Activated CD4-positive, CD25-positive, alpha-beta regulatory T cell treated with anti-CD3 and anti-CD28 coated beads, Interleukin-2, amount 50 U/mL, for 24 hours (primary cell): ENCODE data around the gene RBX1.
"Not testable (repeated sequence)": the region's sequence is repeated elsewhere in the genome, so short reads cannot be mapped to it uniquely, and the experiment has no call there.

Experiments
- ATAC-seq, 2 donors: fragments of 150-1000 bp; cut with Tn5 transposase; one replicate each; pipeline ENCODE4 v1.10.0; 2021; ENCODE audit warnings: mild to moderate bottlenecking in 1 of 2, moderate library complexity in 1 of 2

RBX1 gene

DNA sequence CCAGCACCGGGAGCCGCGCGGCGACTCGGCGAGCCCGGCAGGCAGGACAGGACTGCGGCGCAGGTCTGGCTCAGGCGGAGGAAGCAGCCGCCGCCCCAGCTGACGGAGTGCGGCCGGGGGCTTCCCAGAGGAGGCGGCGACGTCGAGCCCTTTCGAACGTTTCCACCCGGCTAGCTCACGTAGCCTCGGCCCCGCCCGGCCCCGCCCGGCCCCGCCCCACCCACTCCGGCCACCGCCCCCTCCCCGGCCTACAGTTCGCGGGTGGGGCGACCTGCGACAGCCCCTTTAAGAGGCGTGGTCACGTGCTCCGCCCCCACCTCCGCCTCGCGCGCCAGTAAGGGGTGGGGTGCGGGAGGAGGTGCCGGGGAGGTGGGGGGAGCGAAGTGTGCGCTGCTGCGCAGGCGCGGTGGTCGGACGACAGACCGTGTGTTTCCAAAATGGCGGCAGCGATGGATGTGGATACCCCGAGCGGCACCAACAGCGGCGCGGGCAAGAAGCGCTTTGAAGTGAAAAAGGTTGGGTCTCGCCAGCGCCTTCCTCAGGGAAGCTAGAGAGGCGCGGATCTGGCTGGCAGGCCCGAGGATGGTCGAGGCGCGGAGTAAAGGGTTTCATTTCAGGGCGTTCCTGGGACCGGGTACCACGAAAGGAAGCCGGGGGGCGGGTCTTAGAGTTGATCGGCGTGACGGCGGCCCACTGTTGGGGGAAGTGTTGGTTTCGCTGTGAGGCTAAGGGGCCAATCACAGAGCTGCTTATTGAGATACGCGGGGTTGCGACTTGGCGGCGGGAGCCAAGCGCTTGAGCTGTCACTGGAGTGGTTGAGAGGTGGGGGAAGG lies at the start of gene RBX1:
RBX1 (plus strand) TSS at position 417 of the 833 bp plus-strand sequence; CDS start at position 438, 21 bp downstream.
- peak; percentile 86 to 87 for ATAC-seq

- ATAC-seq = no peak
Observed at GRCh38 chr22:40904101-40904500, 47.1 kb upstream of the RBX1 start.

DNA sequence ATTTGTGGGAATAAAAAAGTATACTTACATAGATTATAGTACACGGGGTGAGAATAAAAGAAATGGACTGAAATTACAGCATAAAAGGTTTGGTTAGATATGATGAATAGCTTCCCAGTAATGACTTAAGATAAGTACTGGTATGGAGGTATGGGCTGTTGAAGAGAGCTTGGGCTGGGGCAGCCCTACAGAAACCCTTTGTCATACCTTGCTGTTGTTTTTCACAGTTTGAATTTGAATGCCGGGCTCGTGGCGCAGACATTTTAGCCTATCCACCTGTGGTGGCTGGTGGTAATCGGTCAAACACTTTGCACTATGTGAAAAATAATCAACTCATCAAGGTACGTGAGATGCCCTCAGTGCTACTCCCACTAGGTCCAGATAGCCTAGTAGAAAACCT lies 42.3 kb upstream of the RBX1 start:
- no peak for ATAC-seq

DNA sequence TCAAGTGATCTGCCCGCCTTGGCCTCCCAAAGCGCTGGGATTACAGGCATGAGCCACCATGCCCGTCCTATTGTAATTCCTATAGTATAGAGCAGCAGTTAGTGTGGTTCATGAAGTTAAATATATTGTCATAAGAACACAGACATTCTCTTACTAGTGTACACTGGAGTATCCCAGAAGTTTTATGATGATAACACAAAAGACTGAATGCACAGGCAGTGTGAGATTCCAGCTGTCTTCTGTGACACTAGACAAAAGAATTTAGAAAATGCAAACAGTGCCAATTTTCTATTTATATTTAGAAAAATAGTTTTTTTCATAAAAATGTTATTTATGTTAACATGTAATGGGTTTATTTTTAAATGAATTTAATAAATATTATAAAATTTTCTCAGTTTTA lies 39.4 kb upstream of the RBX1 start:
- no peak for ATAC-seq

DNA sequence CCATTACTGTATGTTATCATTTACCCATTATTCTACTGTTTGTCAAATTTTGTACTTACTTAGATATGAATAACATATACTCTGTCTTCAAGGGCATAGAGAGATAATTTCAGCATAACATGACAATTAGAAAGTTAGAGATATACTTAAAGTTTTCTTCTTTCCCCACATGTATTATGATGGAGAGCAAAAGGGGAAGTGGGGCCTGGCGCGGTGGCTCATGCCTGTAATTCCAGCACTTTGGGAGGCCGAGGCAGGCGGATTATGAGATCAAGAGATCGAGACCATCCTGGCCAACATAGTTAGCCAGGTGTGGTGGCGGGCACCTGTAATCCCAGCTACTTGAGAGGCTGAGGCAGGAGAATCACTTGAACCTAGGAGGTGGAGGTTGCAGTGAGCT lies 38.2 kb upstream of the RBX1 start:
- ATAC-seq = not testable (repeated sequence)

- ATAC-seq = no peak
Observed at GRCh38 chr22:40919446-40919845, 31.7 kb upstream of the RBX1 start.

GRCh38 chr22:40920526-40920925 lies 30.7 kb upstream of the RBX1 start:
- ATAC-seq = no peak

- ATAC-seq = peak; percentile 58 to 70
Observed at GRCh38 chr22:40922484-40923303, 28.5 kb upstream of the RBX1 start.

DNA sequence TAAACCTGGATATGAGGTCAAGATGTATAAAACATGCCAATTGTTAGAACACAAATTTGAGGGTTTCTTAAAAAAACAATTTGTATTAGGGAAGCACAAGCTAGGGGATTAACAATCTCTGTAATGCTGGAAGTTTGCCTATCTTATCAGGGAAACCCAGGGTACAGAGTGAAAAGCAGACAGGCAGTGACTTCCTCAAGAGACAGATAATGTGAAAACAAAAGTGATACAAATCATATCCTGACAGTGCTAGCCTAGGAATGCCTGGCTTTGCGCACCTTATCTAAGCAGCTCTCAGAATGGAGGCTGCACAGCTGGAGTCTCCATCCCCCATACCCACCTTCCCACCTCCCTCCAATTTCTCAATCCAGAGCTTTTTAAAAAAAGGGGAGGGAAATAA lies 22.5 kb upstream of the RBX1 start:
- no peak for ATAC-seq

- ATAC-seq = no peak
Observed at GRCh38 chr22:40932396-40932795, 18.8 kb upstream of the RBX1 start.

- peak; percentile 61 to 87 for ATAC-seq
Observed at GRCh38 chr22:40939202-40939601, 12.0 kb upstream of the RBX1 start.

- no peak for ATAC-seq
Observed at GRCh38 chr22:40951795-40952605, 822 bp downstream of the RBX1 start.

DNA sequence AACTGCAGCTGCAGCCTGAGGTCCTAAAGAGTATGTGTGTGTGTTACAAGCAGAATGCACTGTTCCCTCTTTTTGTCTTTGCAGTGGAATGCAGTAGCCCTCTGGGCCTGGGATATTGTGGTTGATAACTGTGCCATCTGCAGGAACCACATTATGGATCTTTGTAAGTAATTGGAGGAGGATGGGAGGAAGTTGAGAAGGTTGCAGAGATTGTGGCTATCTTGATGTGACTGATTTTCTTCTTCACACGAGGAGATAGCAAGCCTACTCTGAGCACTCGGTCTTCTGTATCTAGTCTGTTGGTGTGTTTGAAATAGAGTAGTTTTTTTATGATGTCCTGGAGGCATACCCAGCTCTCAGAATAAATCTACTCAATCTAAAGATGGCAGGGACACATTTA lies 2.3 kb downstream of the RBX1 start:
- no peak for ATAC-seq

DNA sequence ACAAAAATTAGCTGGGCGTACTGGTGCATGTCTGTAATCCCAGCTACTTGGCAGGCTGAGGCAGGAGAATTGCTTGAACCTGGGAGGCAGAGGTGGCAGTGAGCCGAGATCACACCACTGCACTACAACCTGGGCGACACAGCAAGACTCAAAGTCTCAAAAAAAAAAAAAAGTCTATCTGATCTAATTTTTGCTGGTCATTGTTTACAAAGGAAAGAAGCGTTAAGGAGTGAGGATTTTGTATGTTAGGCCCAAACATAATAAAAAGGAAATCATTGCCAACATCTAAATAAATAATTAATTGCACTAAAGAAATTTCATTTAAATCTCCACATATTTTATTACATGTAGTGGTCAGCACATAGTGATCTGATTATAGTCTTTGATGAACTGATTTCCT lies 2.9 kb downstream of the RBX1 start:
- ATAC-seq = no peak

- ATAC-seq = no peak
Observed at GRCh38 chr22:40955571-40955970, 4.4 kb downstream of the RBX1 start.

GRCh38 chr22:40957601-40958000 lies 6.4 kb downstream of the RBX1 start:
- ATAC-seq = no peak

- ATAC-seq = no peak
Observed at GRCh38 chr22:40958299-40958698, 7.1 kb downstream of the RBX1 start.

DNA sequence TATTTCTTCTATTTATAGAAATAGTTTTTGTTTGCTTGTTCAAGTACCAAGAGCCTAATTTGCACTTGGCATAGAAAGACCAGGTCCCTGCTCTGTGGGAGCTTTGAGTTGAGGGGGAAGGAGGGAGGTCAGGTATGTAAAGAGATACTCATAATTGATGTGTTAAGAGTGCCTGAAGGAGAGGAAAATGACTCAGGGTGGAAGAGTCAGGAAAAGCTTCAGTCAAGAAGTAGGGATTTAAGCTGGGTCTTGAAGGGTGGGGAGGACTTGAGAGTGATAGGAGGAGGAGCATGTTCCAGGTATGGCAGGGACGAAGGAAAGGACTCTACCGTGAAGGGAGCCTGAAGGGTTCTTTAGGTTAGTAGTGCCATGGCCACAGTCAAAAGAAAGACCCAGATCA lies 9.0 kb downstream of the RBX1 start:
- no peak for ATAC-seq

- ATAC-seq = peak; percentile 48 to 49
Observed at GRCh38 chr22:40965936-40966725, 15.0 kb downstream of the RBX1 start.

DNA sequence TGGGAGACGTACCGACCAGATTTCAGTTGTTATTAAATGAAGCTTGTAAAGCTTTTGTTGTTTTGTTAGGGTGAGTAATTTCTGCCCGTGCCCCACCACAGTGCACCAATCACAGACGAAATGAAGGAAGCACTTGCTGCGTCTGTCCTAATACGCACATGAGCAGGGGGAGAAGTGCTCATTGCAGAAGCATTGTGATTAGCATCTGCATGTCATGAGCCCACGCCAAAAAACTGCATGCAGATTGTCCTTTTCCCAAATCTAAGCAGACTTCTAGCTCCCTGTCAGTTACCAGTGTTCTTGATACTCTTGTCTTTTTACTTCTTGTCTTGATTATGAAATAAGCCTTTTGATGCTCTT lies 15.5 kb downstream of the RBX1 start:
- peak; percentile 53 to 79 for ATAC-seq

GRCh38 chr22:40967111-40967760 lies 16.1 kb downstream of the RBX1 start:
- ATAC-seq = no peak

DNA sequence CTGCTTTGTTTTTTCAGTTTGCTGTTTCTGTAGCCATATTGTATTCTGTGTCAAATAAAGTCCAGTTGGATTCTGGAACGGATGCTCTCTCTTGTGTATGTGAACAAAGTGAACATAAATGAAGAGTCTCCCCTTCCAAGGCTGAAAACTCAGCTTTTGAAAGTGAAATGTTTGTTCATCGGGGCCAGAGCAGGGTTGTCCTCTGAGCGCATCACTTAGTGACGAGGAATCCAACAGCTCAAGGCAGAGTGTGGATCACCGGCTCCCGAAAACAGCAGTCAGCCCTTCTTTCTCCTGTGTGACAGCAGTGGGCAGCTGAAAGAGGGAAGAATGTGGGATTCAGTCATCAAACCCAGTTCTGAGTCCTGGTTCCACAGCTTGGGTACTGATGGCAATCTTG lies 21.4 kb downstream of the RBX1 start:
- ATAC-seq = no peak
